SU-DHL-6 (cell line): ENCODE results near the gene PCSK9.

Experiments used
- CTCF ChIP-seq: fragments of 200-600 bp; sonication (generic); IDR thresholded peaks from one replicate; pipeline ENCODE4 v1.5.1; 2017; ENCODE audit warnings: antibody characterized with exemption, mild to moderate bottlenecking, low read length, moderate library complexity; ENCODE audit not compliant: insufficient read depth, poor library complexity, severe bottlenecking
- EZH2phosphoT487 ChIP-seq: fragments of 200-600 bp; sonication (generic), shearing (Covaris generic); conservative IDR thresholded peaks from 2 replicates; pipeline ENCODE4 v1.6.1; 2018; ENCODE audit warnings: mild to moderate bottlenecking, antibody characterized with exemption, low read length, moderate library complexity, mixed read lengths

- peak; percentile 44 for TF ChIP-seq CTCF
- TF ChIP-seq EZH2phosphoT487: no peak
These were observed 24.8 kb downstream of the PCSK9 start for GRCh38 chr1:55064071-55064581.
